Measurements from ENCODE around the gene CT45A7.
"Not testable (repeated sequence)": the region's sequence is repeated elsewhere in the genome, so short reads cannot be mapped to it uniquely, and the experiment has no call there.

The CT45A7 gene

GRCh38 chrX:135837180-135837579, at the start of gene CT45A7:
Gene CT45A7 (minus strand): TSS chrX:135837280. CDS start chrX:135833533, 3,747 bp downstream.
- DNase-seq = not testable (repeated sequence)

GRCh38 chrX:135882741-135883140, 45.7 kb upstream of the CT45A7 start:
- not testable (repeated sequence) for DNase-seq

GRCh38 chrX:135871712-135872111, 34.6 kb upstream of the CT45A7 start, which contains the start of gene CT45A9:
Gene CT45A9 (minus strand): TSS chrX:135871812. CDS start chrX:135868061, 3,751 bp downstream.
- not testable (repeated sequence) for DNase-seq

- not testable (repeated sequence) for DNase-seq
Measured at GRCh38 chrX:135854438-135854837, 17.4 kb upstream of the CT45A7 start, which contains the start of gene CT45A8. Gene CT45A8 (minus strand): TSS chrX:135854538. CDS start chrX:135850783, 3,755 bp downstream.

GRCh38 chrX:135819912-135820311, 17.2 kb downstream of the CT45A7 start, which contains the start of gene CT45A2:
Gene CT45A2 (minus strand): TSS chrX:135820012. CDS start chrX:135816265, 3,747 bp downstream.
- DNase-seq = not testable (repeated sequence)

GRCh38 chrX:135802687-135803086, 34.4 kb downstream of the CT45A7 start, which contains the start of gene CT45A6:
Gene CT45A6 (minus strand): TSS chrX:135802787. CDS start chrX:135798993, 3,794 bp downstream.
- DNase-seq = not testable (repeated sequence)

- DNase-seq = not testable (repeated sequence)
Measured at GRCh38 chrX:135785403-135785802, 51.7 kb downstream of the CT45A7 start, which contains the start of gene CT45A5. Gene CT45A5 (minus strand): TSS chrX:135785503. CDS start chrX:135781729, 3,774 bp downstream.

Data from SHP77 (cell line).